Fibroblast of mammary gland (primary cell): Measurements from ENCODE around the gene HRC.
A peak's percentile ranks its signal among the peaks of the same experiment; 100 is the strongest.

ENCODE experiments used
- DNase-seq: peaks from one replicate; pipeline ENCODE4 v3.0.0-alpha.2; 2010; ENCODE audit warnings: low read depth
- H3K4me3 ChIP-seq: 2 replicates; pipeline ENCODE4 v1.5.1; 2011; ENCODE audit warnings: low read depth, mild to moderate bottlenecking, low read length, moderate library complexity; ENCODE audit not compliant: control insufficient read depth
- CTCF ChIP-seq: conservative IDR thresholded peaks from 2 replicates; pipeline ENCODE4 v1.5.1; 2011; ENCODE audit warnings: low read depth, low read length, inconsistent platforms; ENCODE audit not compliant: control insufficient read depth, insufficient read depth

The HRC gene

GRCh38 chr19:49113762-49114629, 41.2 kb downstream of the HRC start, which contains the start of gene LIN7B:
LIN7B (plus strand) TSS chr19:49114370; CDS start chr19:49114405, 35 bp downstream.
- peak; percentile 38 for DNase-seq
- peak within 1 kb of the TSS; percentile 60 for H3K4me3 ChIP-seq
- no peak for TF ChIP-seq CTCF

GRCh38 chr19:49111218-49111998, 43.8 kb downstream of the HRC start:
- H3K4me3 ChIP-seq, result no peak overlapping the region
- no peak for DNase-seq
- no peak for TF ChIP-seq CTCF

GRCh38 chr19:49110567-49110966, 44.6 kb downstream of the HRC start:
- peak; percentile 51 for DNase-seq

GRCh38 chr19:49109569-49110233, 45.5 kb downstream of the HRC start:
- no peak for DNase-seq
- H3K4me3 ChIP-seq, result no peak overlapping the region
- no peak for TF ChIP-seq CTCF

More at GRCh38 chr19:49110567-49110966, 44.6 kb downstream of the HRC start:
- no peak overlapping the region for H3K4me3 ChIP-seq
- TF ChIP-seq CTCF, result no peak

- TF ChIP-seq CTCF, result no peak
- DNase-seq, result no peak
- H3K4me3 ChIP-seq, result no peak overlapping the region
Observed at GRCh38 chr19:49109051-49109450, 46.1 kb downstream of the HRC start.
